HG02970 (cell line): ENCODE measurements around the gene PRKACG.
A peak's percentile ranks its signal among the peaks of the same experiment; 100 is the strongest.
"Not testable (repeated sequence)": the region's sequence is repeated elsewhere in the genome, so short reads cannot be mapped to it uniquely, and the experiment has no call there.

Source experiments
- ATAC-seq: cut with Tn5 transposase; IDR thresholded peaks from one replicate; pipeline ENCODE4 v1.9.1; 2021; ENCODE audit warnings: mild to moderate bottlenecking, moderate library complexity, moderate number of reproducible peaks; ENCODE audit not compliant: unreplicated experiment, low FRiP score

PRKACG gene

DNA sequence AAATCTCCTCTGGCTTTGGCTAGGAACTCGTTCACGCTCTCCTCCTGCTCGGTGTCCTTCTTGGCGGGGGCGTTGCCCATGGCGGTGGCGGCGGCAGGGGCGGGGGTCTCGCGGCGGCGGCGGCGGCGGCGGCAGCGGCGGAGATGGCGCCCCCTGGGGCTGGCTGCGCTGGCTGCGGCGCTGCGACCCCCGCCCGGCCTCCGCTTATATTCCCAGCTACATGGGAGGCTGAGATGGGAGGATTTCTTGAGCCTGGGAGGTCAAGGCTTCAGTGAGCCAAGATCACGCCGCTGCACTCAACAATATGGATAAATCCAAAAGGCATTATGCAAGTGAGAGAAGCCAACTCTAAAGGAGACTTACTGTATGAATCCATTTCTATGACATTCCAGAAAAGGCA, at the start of gene PRKACG:
TSS of gene PRKACG (minus strand) at position 101 of the 400 bp plus-strand sequence. CDS start at position 80, 21 bp downstream.
- no peak for ATAC-seq

DNA sequence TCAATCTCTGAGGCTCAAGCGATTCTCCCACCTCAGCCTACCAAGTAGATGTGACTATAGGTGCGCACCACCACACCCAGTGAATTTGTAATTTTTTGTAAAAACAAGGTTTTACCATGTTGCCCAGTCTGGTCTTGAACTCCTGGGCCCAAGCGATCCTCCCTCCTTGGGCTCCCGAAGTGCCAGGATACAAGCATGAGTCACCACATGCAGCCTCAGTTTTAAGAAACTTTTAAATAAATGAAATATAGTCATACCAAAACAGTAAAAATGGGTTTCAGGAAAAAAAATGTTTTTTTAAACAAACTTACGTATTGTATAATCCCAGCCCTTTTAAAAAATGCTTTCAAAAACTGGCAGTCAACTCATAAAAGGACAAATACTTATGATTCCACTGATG, 48.3 kb upstream of the PRKACG start:
- no peak for ATAC-seq

DNA sequence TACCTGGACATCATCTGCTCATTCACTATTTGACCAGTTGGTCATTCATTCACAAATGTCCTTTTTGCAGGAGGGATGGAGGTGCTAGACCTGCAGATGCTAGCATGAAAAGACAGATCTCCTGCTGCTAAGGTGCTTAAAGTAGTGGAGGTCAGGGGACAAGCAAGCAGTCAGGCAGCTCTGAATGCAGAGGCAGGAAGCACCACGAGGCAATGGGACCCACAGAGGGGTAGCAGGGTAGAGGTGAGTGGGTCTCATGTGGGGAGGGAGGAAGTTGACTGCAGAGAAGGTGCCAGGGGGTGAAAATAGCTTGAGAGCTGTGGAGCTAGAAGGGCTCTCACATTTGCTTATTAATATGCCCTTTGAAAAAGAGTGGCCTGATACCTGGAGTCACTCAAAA, 46.9 kb upstream of the PRKACG start:
- no peak for ATAC-seq

DNA sequence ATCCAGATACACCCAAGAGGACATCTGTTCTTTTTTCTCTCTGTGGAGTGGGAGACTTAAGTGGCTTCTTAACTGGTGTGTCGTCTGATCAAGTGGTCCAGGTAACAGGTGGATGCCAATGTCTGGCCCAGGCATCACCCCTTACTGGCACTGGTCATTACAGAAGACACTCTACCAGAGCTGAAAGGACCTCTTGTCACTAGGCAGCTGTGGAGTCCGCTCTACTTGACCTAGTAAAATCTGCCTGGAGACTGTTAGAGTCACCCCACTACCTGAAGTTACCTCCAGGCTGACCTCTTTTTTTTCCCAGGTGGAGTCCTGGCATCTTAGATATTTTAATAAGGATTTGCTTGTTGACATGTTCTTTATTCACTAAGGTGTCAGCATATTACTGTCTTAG, 44.2 kb upstream of the PRKACG start:
- no peak for ATAC-seq

DNA sequence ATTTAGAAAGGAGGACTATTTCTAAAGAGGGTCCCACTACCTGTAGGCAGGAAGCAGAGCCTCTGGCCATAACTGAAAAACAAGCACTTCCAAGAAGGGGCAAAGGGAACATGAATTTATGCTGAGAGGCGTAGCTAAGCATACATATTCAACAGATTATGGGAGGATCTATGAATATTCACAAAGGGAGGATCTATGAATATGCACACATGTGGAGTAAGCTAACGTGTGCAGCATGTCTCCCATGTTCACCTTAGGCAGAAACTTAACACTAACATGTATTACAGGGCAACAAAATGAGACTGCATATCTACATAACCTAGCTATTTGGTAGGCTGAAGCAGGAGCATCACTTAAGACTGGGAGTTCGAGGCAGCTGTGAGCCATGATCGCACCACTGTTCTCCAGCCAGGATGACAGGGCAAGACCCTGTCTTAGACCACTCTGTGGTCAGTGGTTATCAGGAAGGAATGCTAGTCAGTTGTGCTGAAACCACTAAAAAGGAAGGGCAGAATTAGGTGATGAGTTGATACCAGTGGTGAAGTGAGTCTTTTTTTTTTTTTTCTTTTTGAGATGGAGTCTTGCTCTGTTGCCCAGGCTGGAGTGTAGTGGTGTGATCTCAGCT, 42.4 kb upstream of the PRKACG start:
- ATAC-seq, result no peak

DNA sequence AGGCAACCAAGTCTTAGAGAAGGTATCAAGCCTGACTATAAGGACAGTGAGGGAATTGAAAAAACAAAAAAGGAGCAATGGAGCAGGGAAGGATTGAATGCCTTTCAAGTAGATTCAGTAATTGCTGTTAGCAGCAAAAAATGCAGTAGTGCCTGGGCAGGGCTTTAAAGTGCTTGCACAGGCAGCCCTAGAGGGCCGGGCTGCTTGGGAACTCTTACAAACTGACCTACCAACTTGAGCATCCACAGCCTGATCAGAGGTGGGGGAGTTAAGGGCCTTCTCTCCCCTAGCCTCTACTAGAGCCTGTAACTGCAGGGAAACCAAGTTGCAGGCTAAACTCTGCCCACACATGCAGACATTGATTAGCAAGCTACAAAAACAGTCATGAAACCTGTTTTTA, 41.1 kb upstream of the PRKACG start:
- no peak for ATAC-seq

DNA sequence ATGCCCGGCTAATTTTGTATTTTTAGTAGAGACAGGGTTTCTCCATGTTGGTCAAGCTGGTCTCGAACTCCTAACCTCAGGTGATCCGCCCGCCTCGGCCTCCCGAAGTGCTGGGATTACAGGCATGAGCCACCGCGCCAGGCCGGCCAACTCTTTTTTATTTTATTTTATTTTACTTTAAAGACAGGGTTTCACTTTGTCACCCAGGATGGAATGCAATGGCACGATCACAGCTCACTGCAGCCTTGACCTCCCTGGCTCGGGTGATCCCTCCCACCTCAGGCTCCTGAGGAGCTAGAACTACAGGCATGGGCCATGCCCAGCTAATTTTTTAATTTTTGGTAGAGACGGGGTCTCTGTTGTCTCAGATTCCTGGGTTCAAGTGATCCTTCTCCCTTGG, 37.0 kb upstream of the PRKACG start:
- ATAC-seq, result not testable (repeated sequence)

DNA sequence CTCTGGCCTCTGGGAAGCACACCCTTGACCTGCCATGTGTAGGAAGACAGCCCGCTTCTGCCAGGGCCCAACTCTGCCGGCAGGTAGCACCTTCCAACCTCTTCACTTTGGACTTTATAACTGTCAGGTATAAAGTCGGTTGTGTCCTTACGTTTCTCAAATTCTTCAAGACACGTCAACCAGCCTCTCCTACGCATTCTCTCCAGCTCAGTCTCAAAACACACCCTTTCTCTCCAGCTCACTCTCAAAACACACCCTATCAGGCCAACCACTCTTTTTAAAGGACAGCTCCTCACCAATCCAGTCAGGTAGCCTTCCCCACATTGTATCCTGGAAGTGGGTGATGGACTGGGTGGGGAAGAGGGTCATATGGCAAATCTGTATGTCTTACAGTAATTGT, 35.2 kb upstream of the PRKACG start:
- no peak for ATAC-seq

DNA sequence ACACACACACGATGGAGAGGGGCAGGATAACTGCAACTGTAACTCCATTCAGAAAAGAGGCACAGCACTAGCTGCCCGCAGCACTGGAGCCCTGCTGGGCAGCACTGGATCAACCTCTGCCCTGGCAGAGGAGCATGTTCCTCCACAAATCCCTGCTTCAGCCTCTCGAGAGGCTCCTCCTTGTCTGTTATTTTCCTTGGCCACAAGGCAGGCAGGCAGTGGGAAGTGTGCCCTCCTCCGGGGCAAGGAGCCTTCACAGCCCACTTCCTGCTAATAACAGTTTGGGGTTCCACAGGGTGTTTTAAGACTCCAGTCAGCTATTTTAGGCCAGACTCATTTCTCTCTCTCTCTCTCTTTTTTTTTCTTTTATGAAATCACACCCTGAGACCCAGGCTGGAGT, 33.5 kb upstream of the PRKACG start:
- ATAC-seq, result no peak

DNA sequence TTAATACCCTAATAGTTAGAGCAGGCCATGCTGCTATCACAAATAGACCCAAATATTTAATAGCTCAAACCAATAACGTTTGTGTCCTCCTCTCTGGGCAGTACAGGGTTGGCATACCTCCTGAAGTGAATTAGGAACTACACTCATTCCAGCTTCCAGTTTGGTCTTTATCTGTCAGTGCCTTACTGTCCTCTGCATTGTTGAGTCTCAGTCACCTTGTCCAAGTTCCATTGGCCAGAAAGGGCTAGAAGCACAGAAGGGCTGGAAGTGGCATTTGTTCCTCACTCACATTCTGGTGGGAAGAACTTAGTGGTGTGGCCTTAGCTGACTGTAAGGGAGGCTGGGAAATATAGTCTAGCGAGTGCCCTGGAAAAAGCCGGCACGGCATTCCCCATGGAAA, 32.8 kb upstream of the PRKACG start:
- ATAC-seq, result no peak

DNA sequence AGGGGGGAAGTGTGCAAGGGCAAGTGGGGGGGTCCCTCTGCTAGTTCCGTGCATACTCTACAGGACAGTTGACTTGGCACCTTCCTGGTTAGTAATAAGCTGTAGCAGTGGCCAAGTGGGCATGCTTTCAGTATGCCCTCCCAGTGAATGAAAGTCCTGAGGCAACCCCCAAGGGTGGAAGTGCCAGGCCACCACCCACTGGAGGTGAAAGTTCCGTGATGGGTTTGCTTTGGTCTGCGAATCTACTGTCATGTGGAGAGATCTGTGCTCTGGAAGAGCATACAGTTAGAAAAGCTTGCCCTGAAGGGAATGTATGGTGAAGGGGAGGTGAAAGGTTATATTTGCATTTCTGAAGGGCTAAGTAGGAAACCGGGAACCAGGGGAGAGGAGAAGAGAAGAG, 31.9 kb upstream of the PRKACG start:
- ATAC-seq, result no peak

DNA sequence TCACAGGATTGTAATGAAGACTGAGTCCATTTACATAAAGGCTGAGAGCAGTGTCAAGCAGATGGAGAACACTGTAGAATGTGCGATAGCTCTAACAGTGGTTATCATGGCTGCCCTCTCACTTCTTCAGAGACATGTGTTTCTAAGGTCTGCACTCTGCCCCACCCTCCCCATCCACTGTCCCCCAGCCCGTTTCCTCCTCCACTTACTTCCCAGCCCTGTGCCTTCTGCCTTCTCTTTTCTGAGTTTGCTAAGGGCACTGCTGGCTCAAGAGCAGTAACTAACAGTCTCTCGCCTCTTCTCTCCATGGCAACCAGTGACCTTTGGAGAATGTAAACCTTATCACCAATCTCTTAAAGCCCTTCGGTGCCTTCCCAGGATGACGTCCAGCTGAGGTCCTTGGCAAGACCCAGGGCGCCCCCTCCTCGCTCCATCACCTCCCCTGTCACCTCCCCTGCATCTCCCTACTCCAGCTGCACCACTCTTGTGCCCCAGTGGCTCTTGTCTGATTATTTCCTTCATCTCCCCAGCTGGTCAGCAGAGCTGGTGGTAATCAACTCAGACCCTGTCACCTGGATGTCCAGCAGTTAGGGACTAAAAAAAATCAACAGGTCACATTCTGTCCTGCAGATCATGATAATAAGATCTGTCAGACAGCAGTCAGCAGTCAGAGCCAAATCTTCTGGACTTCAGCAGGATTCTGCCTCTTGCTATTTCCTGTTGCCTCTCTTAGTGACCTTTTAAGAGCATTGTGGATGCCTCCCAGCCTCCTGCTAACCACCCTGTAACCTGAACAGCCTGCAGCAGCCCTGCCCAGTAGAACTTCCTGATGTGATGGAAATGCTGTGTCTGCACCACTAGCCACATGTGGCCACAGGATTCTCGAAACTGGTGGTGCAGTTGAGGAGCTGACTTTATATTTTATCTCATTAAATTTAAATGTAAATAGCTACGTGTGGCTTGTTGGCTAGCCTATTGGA, 30.6 kb upstream of the PRKACG start:
- ATAC-seq, result no peak

DNA sequence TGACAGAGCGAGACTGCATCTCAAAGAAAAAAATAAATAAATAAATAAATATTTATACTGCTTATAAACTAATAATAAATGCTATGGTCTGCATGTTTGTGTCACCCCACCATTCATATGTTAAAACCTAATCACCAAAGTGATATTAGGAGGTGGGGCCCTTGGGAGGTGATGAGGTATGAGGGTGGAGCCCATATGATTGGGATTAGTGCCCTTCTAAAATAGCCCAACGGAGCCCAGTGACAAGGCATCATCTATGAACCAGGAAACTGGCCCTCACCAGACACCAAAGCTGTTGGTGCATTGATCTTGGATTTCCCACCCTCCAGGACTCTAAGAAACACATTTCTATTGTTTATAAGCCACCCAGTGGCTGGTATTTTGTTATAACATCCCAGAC, 26.7 kb upstream of the PRKACG start:
- ATAC-seq, result no peak

DNA sequence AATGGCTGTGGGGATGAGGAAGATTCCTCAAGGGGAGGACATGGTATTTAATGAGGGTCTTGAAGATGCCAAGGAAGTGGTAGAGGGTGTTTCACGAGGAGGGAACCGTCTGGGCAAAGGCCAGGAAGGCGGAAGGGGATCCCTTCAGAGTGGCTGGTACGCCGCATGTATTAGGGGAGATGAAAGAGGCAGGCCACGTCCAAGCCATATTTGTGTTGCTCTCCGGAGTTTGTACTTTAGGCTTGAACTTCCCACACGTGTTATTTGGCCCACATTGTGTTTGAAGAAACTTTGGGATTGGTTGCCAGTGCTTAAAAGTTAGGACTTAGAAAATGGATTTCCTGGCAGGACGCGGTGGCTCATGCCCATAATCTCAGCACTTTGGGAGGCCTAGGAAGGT, 22.9 kb upstream of the PRKACG start:
- no peak for ATAC-seq

DNA sequence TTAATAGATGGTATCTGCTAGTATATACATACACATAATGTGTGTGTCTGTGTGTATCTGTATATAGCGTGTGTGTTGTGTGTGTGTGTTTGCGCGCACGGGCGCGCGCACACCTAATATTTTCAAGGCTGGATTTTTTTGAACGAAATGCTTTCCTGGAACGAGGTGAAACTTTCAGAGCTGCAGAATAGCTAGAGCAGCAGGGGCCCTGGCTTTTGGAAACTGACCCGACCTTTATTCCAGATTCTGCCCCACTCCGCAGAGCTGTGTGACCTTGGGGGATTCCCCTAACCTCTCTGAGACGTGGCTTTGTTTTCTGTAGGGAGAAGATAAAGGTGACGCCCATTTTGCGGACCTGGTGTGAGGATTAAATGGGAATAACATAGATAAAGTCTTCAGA, 22.4 kb upstream of the PRKACG start:
- ATAC-seq, result no peak

DNA sequence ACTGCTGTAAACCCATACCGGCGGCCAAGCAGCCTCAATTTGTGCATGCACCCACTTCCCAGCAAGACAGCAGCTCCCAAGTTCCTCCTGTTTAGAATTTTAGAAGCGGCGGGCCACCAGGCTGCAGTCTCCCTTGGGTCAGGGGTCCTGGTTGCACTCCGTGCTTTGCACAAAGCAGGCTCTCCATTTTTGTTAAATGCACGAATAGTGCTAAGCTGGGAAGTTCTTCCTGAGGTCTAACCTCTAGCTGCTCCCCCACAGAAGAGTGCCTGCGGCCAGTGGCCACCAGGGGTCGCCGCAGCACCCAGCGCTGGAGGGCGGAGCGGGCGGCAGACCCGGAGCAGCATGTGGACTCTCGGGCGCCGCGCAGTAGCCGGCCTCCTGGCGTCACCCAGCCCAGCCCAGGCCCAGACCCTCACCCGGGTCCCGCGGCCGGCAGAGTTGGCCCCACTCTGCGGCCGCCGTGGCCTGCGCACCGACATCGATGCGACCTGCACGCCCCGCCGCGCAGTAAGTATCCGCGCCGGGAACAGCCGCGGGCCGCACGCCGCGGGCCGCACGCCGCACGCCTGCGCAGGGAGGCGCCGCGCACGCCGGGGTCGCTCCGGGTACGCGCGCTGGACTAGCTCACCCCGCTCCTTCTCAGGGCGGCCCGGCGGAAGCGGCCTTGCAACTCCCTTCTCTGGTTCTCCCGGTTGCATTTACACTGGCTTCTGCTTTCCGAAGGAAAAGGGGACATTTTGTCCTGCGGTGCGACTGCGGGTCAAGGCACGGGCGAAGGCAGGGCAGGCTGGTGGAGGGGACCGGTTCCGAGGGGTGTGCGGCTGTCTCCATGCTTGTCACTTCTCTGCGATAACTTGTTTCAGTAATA, 21.8 kb upstream of the PRKACG start, which contains the start of gene FXN:
TSS of gene FXN (plus strand) at position 315 of the 871 bp plus-strand sequence. CDS start at position 346, 31 bp downstream.
- ATAC-seq, result peak; percentile 91

DNA sequence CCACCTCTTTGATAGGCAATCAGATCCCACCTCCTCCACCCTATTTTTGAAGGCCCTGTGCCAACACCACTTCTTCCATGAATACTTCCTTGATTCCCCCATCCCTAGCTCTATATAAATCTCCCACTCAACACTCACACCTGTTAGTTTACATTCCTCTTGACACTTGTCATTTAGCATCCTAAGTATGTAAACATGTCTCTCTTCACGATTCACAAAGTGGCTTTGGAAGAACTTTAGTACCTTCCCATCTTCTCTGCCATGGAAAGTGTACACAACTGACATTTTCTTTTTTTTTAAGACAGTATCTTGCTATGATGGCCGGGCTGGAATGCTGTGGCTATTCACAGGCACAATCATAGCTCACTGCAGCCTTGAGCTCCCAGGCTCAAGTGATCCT, 20.2 kb upstream of the PRKACG start:
- no peak for ATAC-seq

DNA sequence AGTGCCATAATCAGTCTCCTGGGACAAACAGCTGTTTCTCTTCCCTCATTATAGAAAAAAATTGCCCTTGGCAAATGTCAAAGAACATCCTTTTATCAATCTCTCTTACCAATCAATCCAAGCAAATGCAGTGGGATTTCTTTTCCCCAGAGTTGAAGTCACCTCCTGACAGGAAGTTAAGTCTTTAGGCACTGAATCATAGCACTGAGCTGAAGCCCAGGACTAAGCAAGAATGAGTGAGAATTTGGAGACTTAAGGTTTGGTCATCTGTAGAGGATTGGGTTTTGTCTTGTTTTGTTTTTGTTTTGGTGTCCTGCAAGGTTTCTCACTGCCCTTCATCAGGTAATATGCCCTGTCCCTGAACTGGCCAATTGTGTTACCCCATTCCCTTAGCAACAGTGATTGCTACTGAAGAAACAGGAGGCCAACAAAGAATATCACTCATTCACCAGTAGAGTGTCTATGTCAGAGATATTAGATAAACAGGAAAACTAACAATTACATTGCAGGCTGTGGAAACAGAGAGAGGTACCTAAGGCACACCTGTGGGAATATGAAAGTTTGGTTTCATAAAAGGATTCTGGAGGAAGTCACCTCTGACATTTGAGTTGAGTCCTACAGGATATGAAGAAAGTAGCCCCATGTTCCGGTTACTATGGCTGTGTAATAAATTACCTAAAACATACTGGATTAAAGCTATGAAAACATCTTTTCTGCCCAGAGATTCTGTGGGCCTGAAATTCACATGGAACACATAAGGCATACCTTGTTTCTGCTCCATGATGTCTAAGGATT, 17.1 kb upstream of the PRKACG start:
- ATAC-seq, result no peak

DNA sequence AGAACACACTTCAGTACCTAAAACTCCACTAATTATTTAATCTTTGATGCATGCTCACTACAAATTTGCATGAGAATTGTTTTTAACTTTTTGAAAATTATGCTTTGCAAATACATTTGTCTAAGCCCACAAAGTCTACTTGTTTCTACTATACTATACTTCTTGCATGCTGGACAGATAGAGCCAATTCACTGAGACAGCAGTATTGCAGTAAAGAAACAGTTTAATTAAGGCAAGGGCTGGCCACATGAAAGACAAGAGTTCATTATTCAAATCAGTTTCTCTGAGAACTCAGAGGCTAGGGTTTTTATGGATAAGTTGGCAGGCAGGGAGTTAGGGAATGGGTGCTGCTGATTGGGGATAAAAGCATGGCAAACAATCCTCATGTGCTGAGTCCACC, 15.6 kb upstream of the PRKACG start:
- no peak for ATAC-seq

DNA sequence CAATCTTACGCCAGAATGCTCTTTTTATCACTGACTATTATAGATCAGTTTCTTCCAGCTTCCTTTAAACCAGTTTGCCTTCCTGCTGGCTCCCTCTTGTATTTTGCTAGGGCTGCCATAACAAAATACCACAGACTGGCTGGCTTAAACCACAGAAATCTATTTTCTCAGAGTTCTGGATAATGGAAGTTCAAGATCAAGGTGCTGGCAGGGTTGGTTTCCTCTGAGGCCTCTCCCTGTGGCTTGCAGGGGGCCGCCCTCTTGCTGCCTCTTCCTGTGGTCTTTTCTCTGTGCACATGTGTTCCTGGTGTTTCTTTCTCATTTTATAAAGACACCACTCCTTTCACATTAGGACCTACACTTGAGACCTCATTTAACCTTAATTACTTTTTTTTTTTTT, 14.8 kb upstream of the PRKACG start:
- no peak for ATAC-seq
